ENCODE results near the gene PASD1. TPM values are rescaled to one million over a fixed set of nuclear protein-coding genes. Genes with fewer than 3 reads are reported as not detected.

Gene PASD1
- total and polyA plus RNA-seq, 10 of the 15 experiments (the other 5 are each of a cell fraction or from before 2014, with no cell fraction given), result under 0.01 to 0.01 TPM; not detected in 8

GRCh38 chrX:151699746-151700145 lies 136.3 kb downstream of the PASD1 start:
- no peaks in the 10 kb centered on the region for H3K79me2 ChIP-seq (ENCODE audit: control insufficient read depth, insufficient read depth, low read length)
- no peaks in the 10 kb centered on the region for H3K36me3 ChIP-seq (ENCODE audit: control insufficient read depth in 2 of 2, insufficient read depth in 2 of 2, low read length in 1 of 2)
- no peak for DNase-seq (ENCODE audit: low read depth, low spot score)
- intact Hi-C loops (cut with micrococcal nuclease; ENCODE audit: unreplicated experiment), result no loop called here
- H3K27me3 ChIP-seq (replicated peaks in 1 of 2; ENCODE audit: control insufficient read depth in 2 of 2, insufficient read depth in 2 of 2, low read length in 1 of 2), result no peaks in the 10 kb centered on the region
- H3K4me3 ChIP-seq, result no peak overlapping the region
- H4K20me1 ChIP-seq (ENCODE audit: control insufficient read depth, insufficient read depth), result no peaks in the 10 kb centered on the region
- no peak overlapping the region for H3K9ac ChIP-seq (ENCODE audit: control insufficient read depth, insufficient read depth, low read length)
- no peak overlapping the region for H3K27ac ChIP-seq (ENCODE audit: control insufficient read depth, insufficient read depth)
- WGBS (ENCODE audit: insufficient coverage, insufficient replicate concordance, low lambda C conversion rate, missing lambda C conversion rate), result 31% methylated on average over 9 of the region's 9 CpGs
- ChIA-PET SMC1A (ENCODE audit: uncharacterized antibody, unreplicated experiment) (no interaction called here), CTCF (no interaction called here), POLR2A (no interaction called here), RAD21 (ENCODE audit: unreplicated experiment) (no interaction called here)
- no peak overlapping the region for H3K4me2 ChIP-seq (ENCODE audit: control insufficient read depth, insufficient read depth)
- no peak for FAIRE-seq
- H2AFZ ChIP-seq (ENCODE audit: control insufficient read depth, low read depth, low read length), result no peak overlapping the region
- no peaks in the 10 kb centered on the region for H3K4me1 ChIP-seq (ENCODE audit: control insufficient read depth, insufficient read depth, low read length)
- no TSS peak for BruUV-seq (replicated peaks)
- in situ Hi-C loops (cut with MboI), result loop anchor here (25.0 kb wide), 1 partner anchor 937 kb away; no protein-coding TSS in a partner anchor
- ATAC-seq, result no peak
- no peak for TF ChIP-seq NR2C2 (IDR thresholded peaks at IDR 0.05; ENCODE audit: borderline replicate concordance, control insufficient read depth, insufficient read length, low read depth)
- TF ChIP-seq IRF4 (IDR thresholded peaks at IDR 0.05; ENCODE audit: low read depth, low read length), result no peak
- no peak for TF ChIP-seq NFXL1 (IDR thresholded peaks at IDR 0.05; ENCODE audit: borderline replicate concordance)
- TF ChIP-seq ZNF622 (IDR thresholded peaks at IDR 0.05), result no peak
- no peak for TF ChIP-seq IRF3 (IDR thresholded peaks at IDR 0.05)
- H3K9me3 ChIP-seq (replicated peaks; ENCODE audit: control insufficient read depth, insufficient read depth, low read length), result no peaks in the 10 kb centered on the region

DNA sequence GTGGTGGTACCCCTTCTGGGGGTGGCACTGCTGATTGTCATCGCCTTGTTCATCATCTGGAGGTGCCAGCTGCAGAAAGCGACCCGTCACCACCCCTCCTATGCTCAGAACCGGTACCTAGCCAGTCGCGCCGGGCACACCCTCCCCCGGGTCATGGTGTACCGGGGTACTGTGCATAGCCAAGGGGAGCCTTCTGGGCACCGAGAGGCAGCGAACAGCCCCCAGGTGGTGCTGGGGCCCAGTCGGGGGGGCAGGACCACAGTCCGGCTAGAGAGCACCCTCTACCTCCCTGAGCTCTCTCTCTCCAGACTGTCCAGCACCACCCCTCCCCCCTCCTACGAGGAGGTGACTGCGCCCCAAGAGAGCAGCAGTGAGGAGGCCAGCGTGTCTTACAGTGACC lies 137.1 kb downstream of the PASD1 start:
- 49% methylated on average over 16 of the region's 16 CpGs for WGBS (ENCODE audit: insufficient coverage, insufficient replicate concordance, low lambda C conversion rate, missing lambda C conversion rate)
- POLR2A ChIA-PET, result no interaction called here
- TF ChIP-seq PBX3 (IDR thresholded peaks at IDR 0.05; ENCODE audit: insufficient replicate concordance, low read depth, low read length) (no peak), CTCF (IDR thresholded peaks at IDR 0.05 in 2 of 3, conservative IDR thresholded peaks at IDR 0.05 in 1 of 3; ENCODE audit: control insufficient read depth in 2 of 3, extremely low read depth in 1 of 3, insufficient read depth in 1 of 3, low read depth in 3 of 3, low read length in 3 of 3) (no peak)
- TF ChIP-seq, protein P1, sequence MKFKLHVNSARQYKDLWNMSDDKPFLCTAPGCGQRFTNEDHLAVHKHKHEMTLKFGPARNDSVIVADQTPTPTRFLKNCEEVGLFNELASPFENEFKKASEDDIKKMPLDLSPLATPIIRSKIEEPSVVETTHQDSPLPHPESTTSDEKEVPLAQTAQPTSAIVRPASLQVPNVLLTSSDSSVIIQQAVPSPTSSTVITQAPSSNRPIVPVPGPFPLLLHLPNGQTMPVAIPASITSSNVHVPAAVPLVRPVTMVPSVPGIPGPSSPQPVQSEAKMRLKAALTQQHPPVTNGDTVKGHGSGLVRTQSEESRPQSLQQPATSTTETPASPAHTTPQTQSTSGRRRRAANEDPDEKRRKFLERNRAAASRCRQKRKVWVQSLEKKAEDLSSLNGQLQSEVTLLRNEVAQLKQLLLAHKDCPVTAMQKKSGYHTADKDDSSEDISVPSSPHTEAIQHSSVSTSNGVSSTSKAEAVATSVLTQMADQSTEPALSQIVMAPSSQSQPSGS (IDR thresholded peaks at IDR 0.05; ENCODE audit: low read length), result no peak

More for the DNA sequence above, 137.1 kb downstream of the PASD1 start:
- intact Hi-C loops (cut with micrococcal nuclease; ENCODE audit: unreplicated experiment) (no loop called here), in situ Hi-C loops (cut with MboI) (no loop called here)
- no peak for FAIRE-seq
- Histone ChIP-seq H3K9me3 (replicated peaks; ENCODE audit: control insufficient read depth, insufficient read depth, low read length) (no peaks in the 10 kb centered on the region), H3K27ac (ENCODE audit: control insufficient read depth, insufficient read depth) (no peak overlapping the region), H3K9ac (ENCODE audit: control insufficient read depth, insufficient read depth, low read length) (no peak overlapping the region), H3K4me3 (no peak overlapping the region), H2AFZ (ENCODE audit: control insufficient read depth, low read depth, low read length) (no peak overlapping the region), H3K27me3 (replicated peaks in 1 of 2; ENCODE audit: control insufficient read depth in 2 of 2, insufficient read depth in 2 of 2, low read length in 1 of 2) (no peaks in the 10 kb centered on the region), H3K4me2 (ENCODE audit: control insufficient read depth, insufficient read depth) (no peak overlapping the region), H4K20me1 (ENCODE audit: control insufficient read depth, insufficient read depth) (no peaks in the 10 kb centered on the region), H3K79me2 (ENCODE audit: control insufficient read depth, insufficient read depth, low read length) (no peaks in the 10 kb centered on the region), H3K36me3 (ENCODE audit: control insufficient read depth in 2 of 2, insufficient read depth in 2 of 2, low read length in 1 of 2) (no peaks in the 10 kb centered on the region), H3K4me1 (ENCODE audit: control insufficient read depth, insufficient read depth, low read length) (no peaks in the 10 kb centered on the region)
- no TSS peak for BruUV-seq (replicated peaks)
- ChIA-PET SMC1A (ENCODE audit: uncharacterized antibody, unreplicated experiment) (no interaction called here), CTCF (no interaction called here), RAD21 (ENCODE audit: unreplicated experiment) (no interaction called here)
- no peak for ATAC-seq
- DNase-seq (ENCODE audit: low read depth, low spot score), result no peak
